DMS53 (cell line): ENCODE data around the gene OLFM1.
A peak's percentile ranks its signal among the peaks of the same experiment; 100 is the strongest.
"Not testable (repeated sequence)": the region's sequence is repeated elsewhere in the genome, so short reads cannot be mapped to it uniquely, and the experiment has no call there.

ENCODE experiments used
- DNase-seq: peaks from one replicate; lab custom pipeline; 2025; lab: John Stamatoyannopoulos, UW

The OLFM1 gene

DNA sequence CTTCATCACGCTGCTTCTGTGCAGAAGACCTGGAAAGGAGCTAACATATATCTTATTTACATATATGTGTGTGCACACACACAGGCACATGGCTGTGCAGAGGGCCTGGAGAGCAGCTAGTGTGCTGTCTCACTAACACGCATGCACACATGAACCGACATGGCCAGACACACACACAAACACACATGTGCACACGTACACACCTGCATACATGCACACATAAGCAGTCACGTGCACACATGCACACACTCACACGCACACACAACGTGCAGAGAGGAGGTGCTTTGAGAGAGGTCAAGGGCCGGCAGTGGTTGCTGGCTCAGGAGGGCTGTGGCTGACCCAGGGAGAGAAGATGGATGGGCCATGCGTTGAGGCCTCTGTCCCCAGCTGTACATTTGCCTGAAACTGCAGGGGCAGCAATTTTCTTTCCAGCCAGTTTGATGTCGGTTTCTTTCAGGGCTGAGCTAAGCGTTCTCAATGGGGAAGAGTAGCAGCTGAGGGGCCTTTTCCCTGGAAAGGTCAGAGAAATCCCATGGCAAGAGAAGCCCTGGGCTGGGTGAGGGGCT, 66.7 kb downstream of the OLFM1 start:
- no peak for DNase-seq

DNA sequence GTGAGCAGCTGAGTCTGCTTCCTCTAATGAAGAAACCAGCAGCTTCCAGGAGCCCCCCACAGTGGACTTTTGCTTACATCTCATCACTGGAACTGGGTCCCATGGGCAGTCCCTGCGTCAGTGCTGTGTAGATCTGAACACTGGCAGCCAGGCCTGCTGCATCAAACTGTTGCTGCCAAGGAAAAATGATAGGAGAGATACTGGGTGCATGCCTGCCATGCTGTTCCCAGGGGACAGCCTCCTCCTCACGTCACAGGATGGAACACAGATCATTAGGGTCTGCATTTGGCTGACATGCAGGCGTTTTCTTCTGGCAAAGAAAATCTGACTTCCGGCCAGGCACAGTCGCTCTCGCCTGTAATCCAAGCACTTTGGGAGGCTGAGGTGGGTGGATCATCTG, 67.9 kb downstream of the OLFM1 start:
- DNase-seq = no peak

DNA sequence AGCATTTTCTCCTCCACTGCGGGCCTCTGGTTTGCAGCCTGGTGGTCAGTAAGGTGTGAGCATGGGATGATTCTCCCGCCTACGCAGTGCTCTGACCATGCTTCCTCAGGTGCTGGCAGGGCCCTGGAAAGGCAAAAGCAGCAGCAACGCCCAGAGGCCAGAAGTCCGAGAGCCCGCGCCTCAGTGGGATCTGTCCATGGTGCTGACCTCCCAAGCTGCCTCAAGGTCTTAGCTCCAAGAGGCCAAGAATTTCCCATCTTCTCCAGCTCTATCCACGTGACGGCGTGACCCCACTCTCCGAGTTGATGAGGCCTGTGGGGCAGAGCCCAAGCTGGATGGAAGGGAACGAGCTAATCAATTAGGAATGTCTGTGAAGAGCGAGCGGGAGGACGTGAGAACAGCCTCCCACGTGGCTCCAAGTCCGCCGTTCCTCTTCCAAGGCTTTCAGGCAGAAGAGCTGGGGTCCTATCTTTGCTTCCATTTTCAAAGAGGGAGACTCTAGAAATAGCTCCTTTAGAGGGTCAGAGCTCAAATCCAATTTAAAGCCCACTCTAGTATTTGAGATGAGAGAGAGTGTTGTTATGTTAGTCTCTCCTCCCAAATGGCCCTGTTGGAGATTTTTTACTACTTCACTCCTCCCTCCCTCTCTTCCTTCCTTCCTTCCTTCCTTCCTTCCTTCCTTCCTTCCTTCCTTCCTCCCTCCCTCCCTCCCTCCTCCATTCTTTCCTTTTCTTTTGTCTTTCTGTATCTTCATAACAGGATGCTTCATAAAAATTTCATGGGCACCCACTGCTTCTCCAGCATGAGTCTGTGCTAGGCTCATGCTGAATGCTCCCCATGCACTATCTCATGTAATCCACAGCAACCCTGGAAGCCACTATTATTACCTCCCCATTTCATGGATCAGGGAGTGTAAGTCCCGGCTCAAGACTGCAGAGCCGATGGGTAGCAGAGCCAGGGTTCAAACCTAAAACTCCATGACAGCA, 69.3 kb downstream of the OLFM1 start:
- DNase-seq = no peak

DNA sequence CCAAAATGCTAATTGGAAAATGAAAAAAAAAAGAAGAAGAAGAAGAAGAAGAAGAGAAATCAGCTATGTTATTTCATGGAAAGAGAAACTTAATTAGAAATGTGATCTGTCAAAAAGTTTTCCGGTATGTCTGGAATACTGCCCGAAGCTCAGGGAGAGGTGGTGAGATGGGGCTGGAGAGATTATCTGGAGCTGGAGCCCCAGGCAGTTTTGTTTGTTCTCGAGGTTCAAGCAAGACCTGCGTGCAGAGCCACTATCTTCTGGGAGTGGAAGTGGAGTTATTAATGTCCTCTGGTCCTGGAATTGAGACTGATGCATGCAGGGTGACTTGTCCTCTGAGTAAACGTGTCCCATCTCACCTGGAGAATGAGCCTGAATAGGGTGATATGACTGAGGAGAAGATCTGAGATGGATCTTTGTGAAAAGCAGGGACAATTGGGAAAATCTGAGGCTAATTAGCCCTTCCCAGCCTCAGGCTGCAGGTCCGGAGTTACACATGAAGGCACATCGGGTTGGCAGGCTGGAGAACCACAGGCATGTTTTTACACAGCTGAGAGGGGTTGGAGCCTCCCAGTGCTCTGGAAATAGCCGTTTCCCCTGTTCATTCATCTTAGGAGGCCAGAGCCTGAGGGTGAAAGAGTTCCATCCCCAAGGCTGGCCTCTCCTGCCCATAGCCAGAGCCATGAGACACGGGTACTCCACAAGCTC, 70.5 kb downstream of the OLFM1 start:
- no peak for DNase-seq

DNA sequence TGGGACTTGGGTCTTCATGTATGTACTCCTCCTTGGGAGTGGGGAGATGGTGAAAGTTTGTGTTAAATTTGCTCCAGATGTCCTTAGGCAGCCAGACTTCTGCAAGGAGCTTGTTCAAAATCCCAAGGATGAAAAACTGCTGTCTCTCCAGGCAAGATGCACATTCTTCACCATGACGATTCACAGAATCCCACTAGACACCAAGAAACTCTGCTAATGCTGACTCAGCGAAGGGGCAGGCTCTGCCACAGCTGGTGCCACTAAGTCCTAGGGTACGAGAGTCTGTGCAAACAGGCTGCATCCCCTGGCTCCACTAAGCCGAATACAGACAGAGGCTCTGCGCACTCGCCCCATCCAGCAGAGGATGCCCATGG, 71.1 kb downstream of the OLFM1 start:
- no peak for DNase-seq

DNA sequence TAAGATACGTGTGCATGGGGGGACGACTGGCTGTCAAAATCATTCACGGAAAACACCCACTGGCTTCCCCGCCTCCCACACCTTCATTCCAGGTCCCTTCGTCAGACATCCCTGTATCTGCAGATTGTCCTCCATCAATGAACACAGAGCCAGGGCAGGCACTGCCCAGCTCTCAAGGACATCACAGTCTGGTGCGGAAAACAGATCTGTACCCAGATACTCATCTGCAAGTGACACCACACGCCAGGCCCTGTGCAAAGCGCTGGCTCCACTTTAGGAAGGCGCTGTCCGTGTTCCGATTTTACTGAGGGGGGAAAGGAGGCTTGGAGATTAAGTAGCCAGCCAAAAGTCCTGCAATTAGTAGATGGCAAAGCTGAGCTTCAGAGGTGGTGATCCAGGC, 72.3 kb downstream of the OLFM1 start:
- no peak for DNase-seq

DNA sequence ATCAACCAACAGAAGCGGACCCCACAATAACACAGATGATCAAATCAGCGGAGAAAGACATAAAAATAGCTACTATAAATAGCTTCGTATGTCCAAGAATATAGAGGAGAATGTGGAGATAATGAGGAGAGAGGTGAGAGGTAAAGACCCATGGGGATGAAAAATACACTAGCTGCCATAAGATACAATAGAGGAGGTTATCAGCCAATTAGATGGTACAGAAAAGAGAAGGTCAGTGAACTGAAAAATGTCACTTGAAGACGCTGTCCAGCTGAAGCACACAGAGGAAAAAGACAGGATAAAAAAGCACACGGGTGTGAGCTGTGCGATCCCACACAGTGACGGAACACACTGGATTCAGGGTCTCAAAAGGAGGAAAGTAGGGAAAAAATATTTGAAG, 73.4 kb downstream of the OLFM1 start:
- DNase-seq = no peak

DNA sequence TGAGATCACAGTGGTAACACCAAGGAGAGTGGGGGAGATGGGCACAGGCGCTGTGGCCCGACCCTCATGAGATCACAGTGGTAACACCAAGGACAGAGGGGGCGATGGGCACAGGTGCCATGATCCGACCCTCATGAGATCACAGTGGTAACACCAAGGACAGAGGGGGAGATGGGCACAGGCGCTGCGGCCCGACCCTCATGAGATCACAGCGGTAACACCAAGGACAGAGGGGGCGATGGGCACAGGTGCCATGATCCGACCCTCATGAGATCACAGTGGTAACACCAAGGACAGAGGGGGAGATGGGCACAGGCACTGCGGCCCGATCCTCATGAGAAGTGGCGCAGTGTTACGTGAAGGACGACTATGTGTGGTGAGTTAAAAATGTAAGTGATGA, 75.1 kb downstream of the OLFM1 start:
- DNase-seq = not testable (repeated sequence)

DNA sequence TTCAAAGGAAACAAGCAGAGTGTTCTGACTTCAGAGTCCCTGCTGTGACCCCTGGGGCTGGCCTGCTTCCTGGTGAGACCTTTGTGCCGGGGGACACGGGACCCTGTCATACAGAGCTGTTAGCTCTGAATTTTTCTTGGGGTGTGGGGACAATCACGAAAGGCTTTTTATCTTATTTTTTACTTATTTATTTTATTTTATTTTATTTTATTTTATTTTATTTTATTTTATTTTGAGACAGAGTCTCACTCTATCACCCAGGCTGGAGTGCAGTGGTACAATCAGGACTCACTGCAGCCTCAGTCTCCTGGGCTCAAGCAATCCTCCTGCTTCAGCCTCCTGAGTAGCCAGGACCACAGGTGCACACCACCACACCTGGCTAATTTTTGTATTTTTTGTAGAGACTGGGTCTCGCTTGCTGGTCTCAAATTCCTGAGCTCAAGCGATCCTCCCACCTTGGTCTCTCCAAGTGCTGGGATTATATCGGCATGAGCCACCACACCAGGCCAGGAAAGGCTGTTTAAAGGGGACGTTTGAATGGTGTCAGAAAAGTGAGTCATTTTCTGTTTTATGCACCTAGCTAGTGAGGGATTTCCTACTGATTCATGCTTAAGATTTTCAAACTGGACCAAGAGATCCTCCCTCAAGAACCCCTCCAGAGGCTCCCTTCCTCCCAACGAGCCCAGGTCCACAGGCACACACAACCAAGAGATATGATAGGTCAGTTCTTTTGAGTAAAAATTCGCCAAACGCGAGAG, 75.7 kb downstream of the OLFM1 start:
- DNase-seq = no peak

DNA sequence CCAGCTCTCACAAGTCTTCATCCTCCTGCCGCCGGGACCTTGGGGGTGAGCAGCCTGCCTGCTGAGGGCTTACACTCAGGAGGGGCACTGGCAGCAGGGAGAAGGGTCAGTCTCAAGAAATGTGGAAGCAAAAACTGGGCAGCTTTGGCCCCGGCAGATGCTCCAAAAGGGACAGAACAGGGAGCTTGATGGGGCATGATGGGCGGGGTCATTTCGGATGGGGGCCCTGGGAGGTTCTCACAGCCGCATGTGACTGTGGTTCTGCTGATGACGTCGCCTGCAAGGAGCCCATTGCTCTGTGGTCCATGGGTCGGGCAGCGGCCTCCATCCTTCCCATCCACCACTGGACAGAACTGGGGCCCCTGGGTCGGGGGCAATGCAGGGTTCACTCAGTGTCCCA, 76.6 kb downstream of the OLFM1 start:
- no peak for DNase-seq

DNA sequence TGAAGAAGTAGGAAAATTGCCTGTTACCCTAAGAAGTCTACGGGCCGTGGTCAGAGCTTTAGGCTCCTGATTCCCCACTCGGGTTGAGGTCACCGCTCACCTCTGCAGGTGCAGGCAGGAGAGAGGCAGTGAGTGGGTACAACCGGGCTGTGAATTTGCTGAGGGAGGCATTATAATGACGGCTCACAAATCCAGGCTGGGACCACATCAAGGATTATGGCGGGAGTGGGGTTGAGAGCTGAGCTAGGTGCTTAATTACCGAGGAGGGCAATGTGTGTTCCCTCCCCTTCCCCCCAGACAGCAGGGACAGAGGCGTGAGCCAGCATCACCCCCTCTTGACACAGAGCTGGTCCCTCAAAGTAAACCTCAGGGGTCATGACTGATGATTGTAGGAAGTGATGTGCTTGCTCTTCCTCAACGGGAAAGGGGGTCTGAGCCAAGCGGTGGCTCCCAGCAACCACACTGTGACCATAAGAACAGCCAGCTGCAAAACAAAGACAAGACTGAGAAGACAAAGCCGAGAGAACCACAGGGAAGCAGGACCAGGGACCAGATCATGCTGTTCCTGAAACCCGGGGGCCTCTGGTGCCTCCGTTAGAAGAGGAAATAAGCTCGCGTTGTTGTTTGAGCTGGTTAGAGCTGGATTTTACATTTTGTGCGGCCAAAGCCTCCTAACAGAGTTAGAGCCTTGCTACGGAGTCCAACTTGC, 77.7 kb downstream of the OLFM1 start:
- no peak for DNase-seq

DNA sequence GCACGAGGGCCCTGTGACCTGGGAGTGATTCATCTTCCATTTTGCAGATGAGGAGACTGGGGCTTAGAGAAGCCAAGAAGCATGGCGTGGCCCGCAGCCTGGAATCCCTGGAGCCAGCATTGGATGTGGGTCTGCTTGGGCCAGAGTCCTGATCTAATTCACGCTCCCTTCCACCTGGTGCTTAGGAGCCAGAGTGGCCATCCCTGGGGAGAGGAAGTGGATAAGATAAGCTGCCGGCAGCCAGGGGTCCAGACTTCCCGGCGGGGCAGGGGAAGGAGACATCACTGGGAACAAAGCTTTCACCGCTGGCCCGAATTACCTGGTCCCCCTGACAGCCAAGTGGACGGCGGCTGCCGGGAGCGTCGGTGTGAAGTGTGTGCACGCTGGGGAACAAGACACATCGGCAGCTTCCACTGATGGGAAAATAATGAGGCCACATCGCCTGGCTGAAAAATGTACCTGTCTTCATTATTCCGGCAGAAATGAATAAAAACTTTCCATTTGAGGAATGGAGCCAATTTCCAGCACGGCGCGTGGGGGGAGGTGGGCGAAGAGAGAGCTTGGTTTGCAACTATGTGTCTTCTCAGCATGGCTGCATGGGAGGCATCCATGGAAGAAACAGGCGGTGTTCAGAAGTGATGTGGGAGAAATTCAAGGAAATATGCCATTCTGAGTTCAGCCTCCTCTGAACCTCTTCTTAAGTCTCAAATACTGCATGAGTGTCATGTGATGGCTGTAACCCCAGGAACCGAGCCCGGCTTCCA, 78.5 kb downstream of the OLFM1 start:
- DNase-seq = peak; percentile 6

DNA sequence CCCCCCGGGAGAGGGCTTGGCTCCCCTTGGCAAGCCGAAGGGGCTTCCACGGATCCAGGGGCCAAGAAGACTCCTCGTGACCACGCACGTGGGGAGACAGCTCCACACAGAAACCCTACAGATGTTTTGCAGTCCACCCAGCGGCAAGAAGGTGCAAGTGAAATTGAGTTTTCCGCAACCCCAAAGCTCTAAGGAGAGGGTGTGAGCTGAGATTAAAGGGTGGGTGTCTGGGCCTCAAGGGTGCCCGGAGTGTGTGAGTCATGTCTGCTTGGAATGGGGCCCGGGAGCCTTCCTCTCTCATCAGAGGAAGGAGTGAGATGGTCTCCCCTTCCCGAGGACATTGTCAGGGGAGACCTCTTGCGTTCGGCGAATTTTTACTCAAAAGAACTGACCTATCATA, 79.1 kb downstream of the OLFM1 start:
- DNase-seq = no peak

DNA sequence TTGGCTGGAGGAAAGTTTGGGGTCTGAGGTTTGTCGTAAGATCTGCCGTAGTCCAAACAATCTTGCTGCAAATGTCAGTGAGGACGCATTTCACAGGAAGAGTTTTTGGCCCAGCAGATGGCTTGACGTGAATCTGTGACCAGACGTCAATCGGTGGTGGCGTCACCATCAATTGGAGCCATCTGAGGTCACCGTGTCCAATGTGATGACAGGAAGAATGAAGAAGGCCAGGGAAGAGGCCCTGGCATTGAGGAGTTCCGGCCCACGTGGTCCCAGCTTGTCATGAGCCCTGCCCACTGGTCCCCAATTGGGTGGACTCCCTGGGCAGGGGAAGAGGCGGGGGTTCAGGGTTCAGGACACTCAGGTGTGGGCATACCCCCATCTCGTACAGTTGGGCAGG, 79.9 kb downstream of the OLFM1 start:
- DNase-seq = no peak

DNA sequence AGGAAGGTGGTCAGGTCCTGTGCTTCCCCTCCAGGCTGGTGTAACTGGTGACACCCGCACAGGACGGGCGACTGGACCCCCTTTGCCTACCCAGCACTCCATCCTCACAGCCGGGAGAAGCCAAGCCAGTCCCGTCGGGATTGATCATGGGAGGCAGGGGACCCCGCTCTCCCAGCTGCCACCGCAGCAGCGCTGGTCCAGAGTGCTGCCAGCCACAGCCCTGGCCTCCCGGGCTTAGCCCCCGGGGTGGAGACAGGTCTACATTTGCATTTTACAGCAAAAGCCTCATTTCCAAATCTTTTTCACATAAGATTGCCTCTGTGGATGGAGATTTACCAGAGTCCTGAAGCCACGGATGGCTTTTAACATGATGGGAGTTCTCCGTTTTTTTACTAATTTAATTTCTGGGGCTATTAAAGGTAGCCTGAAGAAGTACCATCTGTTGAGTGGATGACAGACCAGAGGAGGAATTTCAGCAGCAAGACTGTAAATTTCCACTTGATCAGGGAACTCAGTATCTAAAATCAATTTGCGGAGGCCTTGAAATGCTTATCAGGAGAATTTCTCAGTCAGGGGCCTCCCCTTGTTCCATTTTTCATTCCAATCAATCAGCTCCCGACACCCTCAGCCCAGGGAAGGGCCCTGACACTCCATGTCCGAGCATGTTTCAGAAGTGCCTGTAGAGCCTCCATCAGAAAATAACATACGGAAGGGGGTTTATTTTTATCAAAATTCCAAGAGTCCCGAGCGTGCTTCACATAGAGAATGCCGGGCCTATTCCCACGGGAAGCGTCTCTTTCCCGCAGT, 80.6 kb downstream of the OLFM1 start:
- no peak for DNase-seq

DNA sequence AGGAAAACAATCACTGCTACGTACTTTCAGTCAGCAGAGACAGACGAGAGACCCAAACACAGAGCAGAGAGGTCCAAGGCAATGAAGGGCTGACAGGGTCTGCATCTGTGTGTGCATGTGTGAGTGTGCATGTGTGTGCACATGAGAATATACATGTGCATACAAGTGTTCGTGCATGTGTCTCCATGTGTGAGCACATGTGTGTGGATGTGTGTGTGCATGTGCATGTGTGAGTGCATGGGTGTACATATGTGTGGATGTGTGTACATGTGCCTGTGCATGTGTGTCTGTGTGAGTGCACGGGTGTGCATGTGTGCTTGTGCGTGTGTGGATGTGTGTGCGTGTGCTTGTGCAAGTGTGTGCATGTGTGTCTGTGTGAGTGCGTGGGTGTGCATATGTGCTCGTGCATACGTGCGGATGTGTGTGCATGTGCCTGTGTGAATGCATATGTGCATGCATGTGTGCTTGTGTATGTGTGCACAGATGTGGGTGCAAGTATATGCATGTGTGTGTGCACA, 82.3 kb downstream of the OLFM1 start:
- no peak for DNase-seq

DNA sequence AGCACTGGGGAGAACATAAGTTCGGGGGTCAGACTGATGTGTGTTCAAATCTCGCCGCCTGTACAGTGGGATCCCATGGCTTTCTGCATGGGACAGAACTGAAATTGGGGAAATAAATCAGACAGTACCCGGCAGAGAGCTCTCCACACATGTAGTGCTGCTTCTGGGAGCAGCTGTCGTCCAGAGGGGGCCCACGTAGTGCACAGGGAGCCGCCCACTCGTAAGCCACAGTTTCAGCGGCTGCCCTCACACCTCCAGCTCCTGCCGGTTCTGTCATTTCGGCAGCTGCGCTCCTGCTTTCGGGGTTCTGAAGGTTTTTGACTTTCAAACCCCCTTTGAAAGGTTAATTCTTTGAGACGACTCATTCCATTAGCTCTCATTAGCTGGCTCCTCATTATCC, 83.1 kb downstream of the OLFM1 start:
- DNase-seq = no peak
